Vagina (tissue), 2 donors: Measurements from ENCODE around the gene KLC1.

Experiments
- CTCF ChIP-seq, 3 experiments: fragments of 450-650 bp in 2 of 3; fragments of 200-600 bp in 1 of 3; sonication (generic) in 1 of 3; IDR thresholded peaks; one replicate each; pipeline ENCODE4 v1.5.1; 2017 to 2019; ENCODE audit warnings: antibody characterized with exemption in 3 of 3, mild to moderate bottlenecking in 2 of 3, moderate library complexity in 2 of 3
- POLR2A ChIP-seq, 2 donors: fragments of 450-650 bp; IDR thresholded peaks; one replicate each; pipeline ENCODE4 v1.6.1; 2017; ENCODE audit warnings: antibody characterized with exemption in 2 of 2, mild to moderate bottlenecking in 2 of 2, moderate library complexity in 2 of 2
- POLR2AphosphoS5 ChIP-seq, 2 donors: sonication (generic); formaldehyde crosslinking; IDR thresholded peaks; one replicate each; pipeline ENCODE4 v1.9.0; 2017; ENCODE audit warnings: antibody characterized with exemption in 2 of 2, mild to moderate bottlenecking in 2 of 2, low read depth in 1 of 2; ENCODE audit not compliant: insufficient read depth in 1 of 2

- TF ChIP-seq CTCF (IDR thresholded peaks at IDR 0.05) (no peak), POLR2A (IDR thresholded peaks at IDR 0.05) (no peak), POLR2AphosphoS5 (IDR thresholded peaks at IDR 0.05; ENCODE audit: insufficient read depth in 1 of 2, low read depth in 1 of 2) (no peak)
Observed at GRCh38 chr14:103613517-103613916, 15.5 kb upstream of the KLC1 start.
